NCI-H187 (cell line): ENCODE results near the gene TSKU.

Source experiments
- DNase-seq, 2 experiments: peaks; one replicate each; lab custom pipeline; 2025; lab: John Stamatoyannopoulos, UW

TSKU gene

GRCh38 chr11:76770642-76771445, 12.3 kb upstream of the TSKU start:
- no peak for DNase-seq

- no peak for DNase-seq
These were observed 11.6 kb upstream of the TSKU start for GRCh38 chr11:76771446-76772099.

- DNase-seq = no peak
These were observed 10.9 kb upstream of the TSKU start for GRCh38 chr11:76772100-76772782.

GRCh38 chr11:76772783-76773106, 10.4 kb upstream of the TSKU start:
- no peak for DNase-seq

- no peak for DNase-seq
These were observed 9.2 kb upstream of the TSKU start for GRCh38 chr11:76773921-76774361.

GRCh38 chr11:76776472-76776871, 6.7 kb upstream of the TSKU start:
- no peak for DNase-seq

GRCh38 chr11:76777305-76777704, 5.9 kb upstream of the TSKU start:
- no peak for DNase-seq

- no peak for DNase-seq
These were observed 5.3 kb upstream of the TSKU start for GRCh38 chr11:76777876-76778275.

GRCh38 chr11:76778874-76779273, 4.3 kb upstream of the TSKU start:
- no peak for DNase-seq

- DNase-seq = no peak
These were observed 1.9 kb upstream of the TSKU start for GRCh38 chr11:76781046-76781801.

- no peak for DNase-seq
These were observed 1.2 kb upstream of the TSKU start for GRCh38 chr11:76781807-76782530.

- peak; percentile 27 to 54 for DNase-seq
These were observed 444 bp upstream of the TSKU start for GRCh38 chr11:76782531-76783293.

- DNase-seq = no peak
These were observed 999 bp downstream of the TSKU start for GRCh38 chr11:76783896-76784813.

- DNase-seq = no peak
These were observed 2.4 kb downstream of the TSKU start for GRCh38 chr11:76785513-76785912.

- no peak for DNase-seq
These were observed 2.9 kb downstream of the TSKU start for GRCh38 chr11:76786016-76786415.

GRCh38 chr11:76786441-76787014, 3.4 kb downstream of the TSKU start:
- DNase-seq = no peak

GRCh38 chr11:76787271-76787670, 4.1 kb downstream of the TSKU start:
- no peak for DNase-seq

GRCh38 chr11:76787911-76788596, 4.9 kb downstream of the TSKU start:
- DNase-seq = no peak
